ENCODE data around the gene MYO1G.

MYO1G gene

GRCh38 chr7:44966731-44967538 lies 11.9 kb downstream of the MYO1G start:
- DNase-seq (ENCODE audit: low read depth) = no peak

GRCh38 chr7:44965937-44966730 lies 12.7 kb downstream of the MYO1G start:
- DNase-seq (ENCODE audit: low read depth) = no peak

GRCh38 chr7:44965441-44965903 lies 13.3 kb downstream of the MYO1G start:
- no peak for DNase-seq (ENCODE audit: low read depth)

- DNase-seq (ENCODE audit: low read depth) = no peak
These were observed 13.9 kb downstream of the MYO1G start for GRCh38 chr7:44964831-44965440.

GRCh38 chr7:44964384-44964830 lies 14.4 kb downstream of the MYO1G start:
- DNase-seq (ENCODE audit: low read depth) = no peak

GRCh38 chr7:44963364-44964290 lies 15.2 kb downstream of the MYO1G start:
- DNase-seq (ENCODE audit: low read depth) = no peak

GRCh38 chr7:44962483-44963251 lies 16.1 kb downstream of the MYO1G start:
- DNase-seq (ENCODE audit: low read depth) = no peak

GRCh38 chr7:44961844-44962482 lies 16.9 kb downstream of the MYO1G start:
- DNase-seq (ENCODE audit: low read depth) = no peak

GRCh38 chr7:44960011-44960580 lies 18.7 kb downstream of the MYO1G start:
- DNase-seq (ENCODE audit: low read depth) = no peak

- no peak for DNase-seq (ENCODE audit: low read depth)
These were observed 19.3 kb downstream of the MYO1G start for GRCh38 chr7:44959433-44959951.

- DNase-seq (ENCODE audit: low read depth) = no peak
These were observed 20.0 kb downstream of the MYO1G start for GRCh38 chr7:44958645-44959344.

GRCh38 chr7:44956157-44956766 lies 22.6 kb downstream of the MYO1G start:
- no peak for DNase-seq (ENCODE audit: low read depth)

GRCh38 chr7:44955733-44956132 lies 23.1 kb downstream of the MYO1G start:
- DNase-seq (ENCODE audit: low read depth) = no peak

- no peak for DNase-seq (ENCODE audit: low read depth)
These were observed 25.7 kb downstream of the MYO1G start for GRCh38 chr7:44953156-44953555.

- DNase-seq (ENCODE audit: low read depth) = no peak
These were observed 29.5 kb downstream of the MYO1G start for GRCh38 chr7:44949303-44949702.

- no peak for DNase-seq (ENCODE audit: low read depth)
These were observed 33.3 kb downstream of the MYO1G start for GRCh38 chr7:44945479-44945878.

GRCh38 chr7:44944821-44945220 lies 34.0 kb downstream of the MYO1G start:
- no peak for DNase-seq (ENCODE audit: low read depth)

GRCh38 chr7:44943631-44944030 lies 35.2 kb downstream of the MYO1G start:
- no peak for DNase-seq (ENCODE audit: low read depth)

- no peak for DNase-seq (ENCODE audit: low read depth)
These were observed 41.4 kb downstream of the MYO1G start for GRCh38 chr7:44937426-44937825.

Measured in stimulated activated CD8-positive, alpha-beta memory T cell treated with anti-CD3 and anti-CD28 coated beads, Interleukin-15, amount 100 ng/mL, for 1 hour (primary cell).